Activated CD8-positive, alpha-beta T cell treated with anti-CD3 and anti-CD28 coated beads, Interleukin-2, amount 10 ng/mL, durations not matched to agents 7 days and 5 days (primary cell): ENCODE results near the gene A1CF. TPM values are rescaled to one million over a fixed set of nuclear protein-coding genes. Genes with fewer than 3 reads are reported as not detected.

Experiments used
- ATAC-seq: fragments of 150-1000 bp; cut with Tn5 transposase; one replicate; pipeline ENCODE4 v1.10.0; 2021; ENCODE audit warnings: moderate library complexity
- CTCF ChIA-PET: fragments of 350-600 bp; sonication (Branson Sonifier 250); formaldehyde crosslinking; loops from one replicate; lab custom pipeline; 2021; ENCODE audit warnings: antibody characterized with exemption; lab: Charles Lee
- POLR2A ChIA-PET: fragments of 350-600 bp; sonication (Branson Sonifier 250); formaldehyde crosslinking; loops from one replicate; lab custom pipeline; 2021; ENCODE audit warnings: antibody characterized with exemption; lab: Charles Lee
- DNase-seq: peaks from one replicate; pipeline ENCODE4 v3.0.0-alpha.2; 2020
- H3K27ac Mint-ChIP-seq: one replicate; pipeline ENCODE4 v1.8.0; 2021; ENCODE audit warnings: mild to moderate bottlenecking, mixed read lengths
- H3K27me3 Mint-ChIP-seq: one replicate; pipeline ENCODE4 v1.8.0; 2021; ENCODE audit warnings: low read depth, mixed read lengths
- H3K36me3 Mint-ChIP-seq: one replicate; pipeline ENCODE4 v1.8.0; 2021; ENCODE audit warnings: low read depth, mixed read lengths
- H3K4me1 Mint-ChIP-seq: one replicate; pipeline ENCODE4 v1.8.0; 2021; ENCODE audit warnings: low read depth, mixed read lengths
- H3K4me3 Mint-ChIP-seq: one replicate; pipeline ENCODE4 v1.8.0; 2021; ENCODE audit warnings: mild to moderate bottlenecking, mixed read lengths
- H3K9me3 Mint-ChIP-seq: one replicate; pipeline ENCODE4 v1.8.0; 2022; ENCODE audit warnings: mixed read lengths; ENCODE audit not compliant: insufficient read depth
- total RNA-seq, 2 experiments: library from RNA; stranded (reverse); gene quantifications; one replicate each; pipeline ENCODE4 v1.2.3, GENCODE V29; 2021

Gene A1CF
- total RNA-seq, 2 experiments from 2014 or later, result not detected

- CTCF ChIA-PET, result no interaction called here
- POLR2A ChIA-PET, result no interaction called here
- no peak overlapping the region for H3K27ac Mint-ChIP-seq
- H3K4me3 Mint-ChIP-seq, result no peak overlapping the region
- ATAC-seq (no peak), DNase-seq (no peak)
- H3K27me3 Mint-ChIP-seq, result peaks cover 11% of the 10 kb centered on the region
- H3K36me3 Mint-ChIP-seq, result no peaks in the 10 kb centered on the region
- H3K9me3 Mint-ChIP-seq, result no peaks in the 10 kb centered on the region
- H3K4me1 Mint-ChIP-seq, result no peaks in the 10 kb centered on the region
These were observed 27.8 kb downstream of the A1CF start for GRCh38 chr10:50857579-50857978.

GRCh38 chr10:50855461-50855860, 30.0 kb downstream of the A1CF start:
- no peaks in the 10 kb centered on the region for H3K9me3 Mint-ChIP-seq
- H3K27ac Mint-ChIP-seq, result no peak overlapping the region
- H3K27me3 Mint-ChIP-seq, result peaks cover 16% of the 10 kb centered on the region
- H3K4me3 Mint-ChIP-seq, result no peak overlapping the region
- ChIA-PET CTCF (no interaction called here), POLR2A (no interaction called here)
- DNase-seq (no peak), ATAC-seq (no peak)
- no peaks in the 10 kb centered on the region for H3K4me1 Mint-ChIP-seq
- no peaks in the 10 kb centered on the region for H3K36me3 Mint-ChIP-seq

- no peak for ATAC-seq
- no peak for DNase-seq
- Mint-ChIP-seq H3K4me1 (no peaks in the 10 kb centered on the region), H3K27me3 (peaks cover 16% of the 10 kb centered on the region), H3K4me3 (no peak overlapping the region), H3K36me3 (no peaks in the 10 kb centered on the region), H3K27ac (no peak overlapping the region), H3K9me3 (no peaks in the 10 kb centered on the region)
- CTCF ChIA-PET, result no interaction called here
- POLR2A ChIA-PET, result no interaction called here
These were observed 30.4 kb downstream of the A1CF start for GRCh38 chr10:50855015-50855414.

GRCh38 chr10:50853557-50853956, 31.9 kb downstream of the A1CF start:
- no peaks in the 10 kb centered on the region for H3K9me3 Mint-ChIP-seq
- H3K27me3 Mint-ChIP-seq, result peaks cover 16% of the 10 kb centered on the region
- H3K36me3 Mint-ChIP-seq, result no peaks in the 10 kb centered on the region
- no peak for DNase-seq
- no peak for ATAC-seq
- ChIA-PET CTCF (no interaction called here), POLR2A (no interaction called here)
- no peak overlapping the region for H3K4me3 Mint-ChIP-seq
- H3K27ac Mint-ChIP-seq, result no peak overlapping the region
- no peaks in the 10 kb centered on the region for H3K4me1 Mint-ChIP-seq

GRCh38 chr10:50851884-50852671, 33.3 kb downstream of the A1CF start:
- ATAC-seq (no peak), DNase-seq (no peak)
- H3K36me3 Mint-ChIP-seq, result no peaks in the 10 kb centered on the region
- CTCF ChIA-PET, result no interaction called here
- H3K27ac Mint-ChIP-seq, result no peak overlapping the region
- POLR2A ChIA-PET, result no interaction called here
- H3K4me1 Mint-ChIP-seq, result no peaks in the 10 kb centered on the region
- no peak overlapping the region for H3K4me3 Mint-ChIP-seq
- peaks cover 11% of the 10 kb centered on the region for H3K27me3 Mint-ChIP-seq
- no peaks in the 10 kb centered on the region for H3K9me3 Mint-ChIP-seq

GRCh38 chr10:50850578-50851230, 34.7 kb downstream of the A1CF start:
- no peaks in the 10 kb centered on the region for H3K9me3 Mint-ChIP-seq
- ATAC-seq (no peak), DNase-seq (no peak)
- POLR2A ChIA-PET, result no interaction called here
- H3K27ac Mint-ChIP-seq, result no peak overlapping the region
- H3K4me3 Mint-ChIP-seq, result no peak overlapping the region
- no peaks in the 10 kb centered on the region for H3K4me1 Mint-ChIP-seq
- CTCF ChIA-PET, result no interaction called here
- peaks cover 12% of the 10 kb centered on the region for H3K27me3 Mint-ChIP-seq
- H3K36me3 Mint-ChIP-seq, result no peaks in the 10 kb centered on the region

- Mint-ChIP-seq H3K36me3 (no peaks in the 10 kb centered on the region), H3K27ac (no peak overlapping the region), H3K4me3 (no peak overlapping the region), H3K4me1 (no peaks in the 10 kb centered on the region), H3K9me3 (no peaks in the 10 kb centered on the region), H3K27me3 (peaks cover 6% of the 10 kb centered on the region)
- ATAC-seq, result no peak
- ChIA-PET CTCF (no interaction called here), POLR2A (no interaction called here)
- DNase-seq, result no peak
These were observed 38.7 kb downstream of the A1CF start for GRCh38 chr10:50846753-50847152.

GRCh38 chr10:50837095-50837494, 48.3 kb downstream of the A1CF start:
- no peaks in the 10 kb centered on the region for H3K4me1 Mint-ChIP-seq
- ATAC-seq, result no peak

GRCh38 chr10:50832171-50832751, 53.2 kb downstream of the A1CF start:
- DNase-seq (no peak), ATAC-seq (no peak)
- CTCF ChIA-PET, result no interaction called here
- POLR2A ChIA-PET, result interaction anchor here (0.6 kb wide), 1 partner anchor 68 kb away, joined by 4 read pairs; no protein-coding TSS in a partner anchor
- Mint-ChIP-seq H3K27ac (no peak overlapping the region), H3K4me1 (peaks cover 5% of the 10 kb centered on the region), H3K36me3 (no peaks in the 10 kb centered on the region), H3K27me3 (peaks cover 14% of the 10 kb centered on the region), H3K4me3 (no peak overlapping the region), H3K9me3 (no peaks in the 10 kb centered on the region)

More at GRCh38 chr10:50837095-50837494, 48.3 kb downstream of the A1CF start:
- no peak for DNase-seq
- ChIA-PET CTCF (no interaction called here), POLR2A (no interaction called here)
- H3K4me3 Mint-ChIP-seq, result no peak overlapping the region
- peaks cover 4% of the 10 kb centered on the region for H3K27me3 Mint-ChIP-seq
- no peak overlapping the region for H3K27ac Mint-ChIP-seq
- H3K36me3 Mint-ChIP-seq, result no peaks in the 10 kb centered on the region
- H3K9me3 Mint-ChIP-seq, result no peaks in the 10 kb centered on the region

- Mint-ChIP-seq H3K4me3 (no peak overlapping the region), H3K9me3 (no peaks in the 10 kb centered on the region), H3K4me1 (peaks cover 5% of the 10 kb centered on the region), H3K36me3 (no peaks in the 10 kb centered on the region), H3K27ac (no peak overlapping the region), H3K27me3 (peaks cover 17% of the 10 kb centered on the region)
- DNase-seq (no peak), ATAC-seq (no peak)
- POLR2A ChIA-PET, result no interaction called here
- CTCF ChIA-PET, result no interaction called here
These were observed 55.4 kb downstream of the A1CF start for GRCh38 chr10:50830066-50830465.

GRCh38 chr10:50824782-50825181, 60.6 kb downstream of the A1CF start:
- Mint-ChIP-seq H3K27me3 (peaks cover 24% of the 10 kb centered on the region), H3K36me3 (no peaks in the 10 kb centered on the region)

GRCh38 chr10:50823789-50824188, 61.6 kb downstream of the A1CF start:
- peaks cover 26% of the 10 kb centered on the region for H3K27me3 Mint-ChIP-seq
- DNase-seq, result no peak
- H3K36me3 Mint-ChIP-seq, result no peaks in the 10 kb centered on the region

More at GRCh38 chr10:50824782-50825181, 60.6 kb downstream of the A1CF start:
- POLR2A ChIA-PET, result no interaction called here
- CTCF ChIA-PET, result no interaction called here
- H3K4me1 Mint-ChIP-seq, result peaks cover 5% of the 10 kb centered on the region
- H3K9me3 Mint-ChIP-seq, result no peaks in the 10 kb centered on the region
- no peak overlapping the region for H3K27ac Mint-ChIP-seq
- no peak overlapping the region for H3K4me3 Mint-ChIP-seq
- DNase-seq (no peak), ATAC-seq (no peak)

More at GRCh38 chr10:50823789-50824188, 61.6 kb downstream of the A1CF start:
- Mint-ChIP-seq H3K9me3 (no peaks in the 10 kb centered on the region), H3K4me1 (peaks cover 5% of the 10 kb centered on the region), H3K4me3 (no peak overlapping the region), H3K27ac (no peak overlapping the region)
- POLR2A ChIA-PET, result no interaction called here
- ATAC-seq, result no peak
- CTCF ChIA-PET, result no interaction called here
